GM23338 (cell line): ENCODE results near the gene TAOK1. TPM values are rescaled to one million over a fixed set of nuclear protein-coding genes. Genes with fewer than 3 reads are reported as not detected.

Source experiments
- CTCF ChIP-seq, 2 experiments: fragments of 200-600 bp in 1 of 2; sonication (generic) in 1 of 2; conservative IDR thresholded peaks; 2 replicates each; pipeline versions ENCODE4 v1.5.1 to v1.6.1; 2016 to 2017; ENCODE audit warnings: antibody characterized with exemption in 2 of 2, low read depth in 2 of 2, mild to moderate bottlenecking in 2 of 2, moderate library complexity in 1 of 2
- ETS1 ChIP-seq: IDR thresholded peaks from 2 replicates; pipeline ENCODE4 v1.6.1; 2016; ENCODE audit warnings: antibody characterized with exemption
- EZH2 ChIP-seq: fragments of 200-600 bp; sonication (generic); IDR thresholded peaks from one replicate; pipeline ENCODE4 v1.8.0; 2017; ENCODE audit warnings: antibody characterized with exemption, mild to moderate bottlenecking, low read depth; ENCODE audit not compliant: unreplicated experiment
- NANOG ChIP-seq: IDR thresholded peaks from 2 replicates; pipeline ENCODE4 v1.6.1; 2016; ENCODE audit warnings: antibody characterized with exemption, borderline replicate concordance
- POLR2AphosphoS5 ChIP-seq: IDR thresholded peaks from 2 replicates; pipeline ENCODE4 v1.6.1; 2016; ENCODE audit warnings: antibody characterized with exemption, low read depth
- ZNF114 ChIP-seq: fragments of 250-450 bp; sonication (Bioruptor Pico); IDR thresholded peaks from 2 replicates; pipeline ENCODE4 v1.5.0; 2020; ENCODE audit warnings: mild to moderate bottlenecking, moderate library complexity
- ZNF331 ChIP-seq: fragments of 250-450 bp; sonication (Bioruptor Pico); IDR thresholded peaks from 2 replicates; pipeline ENCODE4 v1.5.0; 2020; ENCODE audit warnings: low read depth, mild to moderate bottlenecking, moderate library complexity
- ZNF462 ChIP-seq: fragments of 250-450 bp; sonication (Bioruptor Pico); IDR thresholded peaks from 2 replicates; pipeline ENCODE4 v1.5.0; 2020; ENCODE audit warnings: mild to moderate bottlenecking, moderate library complexity
- polyA plus RNA-seq: library from polyadenylated mRNA; unstranded; fragments of >200 nt; fragmentation: Nextera tagmentation; extraction: Ambion mirVana; gene quantifications from 2 replicates; pipeline ENCODE4 v1.2.1, GENCODE V29; 2016
- total RNA-seq: library from RNA; depleted of rRNA; stranded (reverse); fragments of >200 nt; shearing (Covaris generic); gene quantifications from 2 replicates; pipeline ENCODE4 v1.2.3, GENCODE V29; 2014

The TAOK1 gene
- total and polyA plus RNA-seq, 2 experiments from 2014 or later = 19.4 to 69.8 TPM

GRCh38 chr17:29363716-29364115 lies 26.4 kb upstream of the TAOK1 start (continued):
- TF ChIP-seq ZNF462 (CRISPR knock-in tag) = no peak
- TF ChIP-seq NANOG = no peak
- no peak for TF ChIP-seq ZNF114
- no peak for TF ChIP-seq POLR2AphosphoS5
- no peak for TF ChIP-seq EZH2
- TF ChIP-seq CTCF (conservative IDR thresholded peaks at IDR 0.05; ENCODE audit: low read depth in 2 of 2) = no peak
- no peak for TF ChIP-seq ETS1
- no peak for TF ChIP-seq ZNF331
